SK-N-SH (cell line): ENCODE data around the gene ZSWIM3. TPM values are rescaled to one million over a fixed set of nuclear protein-coding genes. Genes with fewer than 3 reads are reported as not detected.

Source experiments
- CTCF ChIA-PET: fragments of 300-600, 350-600 bp; formaldehyde crosslinking; extraction: SDS; loops from one replicate; lab custom pipeline; 2021; lab: Yijun Ruan, JAX
- POLR2A ChIA-PET: fragments of 350-600 bp; sonication (Branson Sonifier 250); formaldehyde crosslinking; extraction: SDS; loops from one replicate; lab custom pipeline; 2020; ENCODE audit warnings: antibody characterized with exemption, inconsistent platforms; lab: Yijun Ruan, JAX
- DNase-seq: peaks from one replicate; pipeline ENCODE4 v3.0.0; 2012
- H2AFZ ChIP-seq: fragments of 200-600 bp; sonication (generic); 2 replicates; pipeline ENCODE4 v1.8.1; 2016; ENCODE audit warnings: antibody characterized with exemption, mild to moderate bottlenecking, low read depth
- H3F3A ChIP-seq: fragments of 200-600 bp; sonication (generic); replicated peaks from 2 replicates; pipeline ENCODE3; 2016; ENCODE audit warnings: antibody characterized with exemption, mild to moderate bottlenecking; ENCODE audit not compliant: insufficient read depth
- H3K27ac ChIP-seq, 2 experiments: fragments of 200-500 bp in 1 of 2; fragments of 200-600 bp in 1 of 2; sonication (Bioruptor generic) in 1 of 2; sonication (generic), shearing (Covaris generic) in 1 of 2; 2 replicates each; pipeline versions ENCODE4 v1.5.1 to v1.6.1; 2014 to 2016; ENCODE audit warnings: low read depth in 2 of 2, inconsistent platforms in 1 of 2, low read length in 1 of 2, mild to moderate bottlenecking in 1 of 2, mixed read lengths in 1 of 2
- H3K27me3 ChIP-seq: fragments of 200-600 bp; sonication (generic), shearing (Covaris generic); 2 replicates; pipeline ENCODE4 v1.6.1; 2016; ENCODE audit warnings: mixed run types; ENCODE audit not compliant: insufficient read depth
- H3K36me3 ChIP-seq, 2 experiments: fragments of 200-500 bp in 1 of 2; fragments of 200-600 bp in 1 of 2; sonication (Bioruptor generic) in 1 of 2; sonication (generic) in 1 of 2; replicated peaks in 1 of 2; 2 replicates each; pipeline versions ENCODE3 to v1.5.1; 2014 to 2016; ENCODE audit warnings: low read length in 1 of 2, mild to moderate bottlenecking in 1 of 2; ENCODE audit not compliant: insufficient read depth in 2 of 2, control insufficient read depth in 1 of 2
- H3K4me1 ChIP-seq, 2 experiments: fragments of 200-500 bp in 1 of 2; fragments of 200-600 bp in 1 of 2; sonication (Bioruptor generic) in 1 of 2; sonication (generic), shearing (Covaris generic) in 1 of 2; 2 replicates each; pipeline versions ENCODE4 v1.5.1 to v1.6.1; 2014 to 2016; ENCODE audit warnings: low read depth in 1 of 2, low read length in 1 of 2, mixed run types in 1 of 2; ENCODE audit not compliant: insufficient read depth in 2 of 2, control insufficient read depth in 1 of 2
- H3K4me2 ChIP-seq: fragments of 200-600 bp; sonication (generic), shearing (Covaris generic); 2 replicates; pipeline ENCODE4 v1.6.1; 2017; ENCODE audit warnings: mixed run types
- H3K4me3 ChIP-seq, 2 experiments: fragments of 200-500 bp in 1 of 2; fragments of 200-600 bp in 1 of 2; sonication (Bioruptor generic) in 1 of 2; sonication (generic), shearing (Covaris generic) in 1 of 2; 2 replicates each; pipeline versions ENCODE4 v1.5.1 to v1.8.1; 2014 to 2016; ENCODE audit warnings: low read depth in 2 of 2, inconsistent platforms in 1 of 2, low read length in 1 of 2, mild to moderate bottlenecking in 1 of 2, mixed read lengths in 1 of 2, moderate library complexity in 1 of 2
- H3K79me2 ChIP-seq: fragments of 200-600 bp; sonication (generic); 2 replicates; pipeline ENCODE4 v1.8.1; 2017; ENCODE audit warnings: mild to moderate bottlenecking; ENCODE audit not compliant: insufficient read depth
- H3K9ac ChIP-seq: fragments of 200-600 bp; sonication (generic); 2 replicates; pipeline ENCODE4 v1.6.1; 2017; ENCODE audit warnings: mixed run types
- H3K9me2 ChIP-seq: fragments of 200-600 bp; sonication (generic); 2 replicates; pipeline ENCODE4 v1.6.1; 2017; ENCODE audit warnings: mixed run types
- H3K9me3 ChIP-seq: fragments of 200-600 bp; sonication (generic); 2 replicates; pipeline ENCODE4 v1.6.1; 2017; ENCODE audit warnings: mixed run types, mild to moderate bottlenecking, moderate library complexity
- H4K20me1 ChIP-seq: fragments of 200-600 bp; sonication (generic); 2 replicates; pipeline ENCODE4 v1.6.1; 2017; ENCODE audit warnings: mild to moderate bottlenecking, mixed run types; ENCODE audit not compliant: insufficient read depth
- CHD2 ChIP-seq: fragments of 150-350 bp; IDR thresholded peaks from 2 replicates; pipeline ENCODE4 v1.6.1; 2018; ENCODE audit warnings: low read length; ENCODE audit not compliant: partially characterized antibody
- FOSL2 ChIP-seq: IDR thresholded peaks from 2 replicates; pipeline ENCODE4 v1.4.0; 2012; ENCODE audit warnings: low read depth, mild to moderate bottlenecking, moderate library complexity, borderline replicate concordance
- GATA2 ChIP-seq: sonication (generic); formaldehyde crosslinking; IDR thresholded peaks from 2 replicates; pipeline ENCODE4 v1.5.0; 2020; ENCODE audit warnings: mild to moderate bottlenecking, missing genetic modification reagents
- JUND ChIP-seq: IDR thresholded peaks from 2 replicates; pipeline ENCODE4 v1.4.0; 2012
- MEF2A ChIP-seq: IDR thresholded peaks from 2 replicates; pipeline ENCODE4 v1.4.0; 2012; ENCODE audit warnings: low read depth, borderline replicate concordance
- MXI1 ChIP-seq: IDR thresholded peaks from 2 replicates; pipeline ENCODE4 v1.6.1; 2012; ENCODE audit warnings: mild to moderate bottlenecking, low read depth, low read length, improper control_type of control experiment
- POLR2AphosphoS5 ChIP-seq: IDR thresholded peaks from 2 replicates; pipeline ENCODE4 v1.6.1; 2012; ENCODE audit warnings: low read depth, low read length
- RCOR1 ChIP-seq: fragments of 150-350 bp; IDR thresholded peaks from 2 replicates; pipeline ENCODE4 v1.6.1; 2017; ENCODE audit warnings: antibody characterized with exemption, low read length
- TAF1 ChIP-seq: IDR thresholded peaks from 2 replicates; pipeline ENCODE4 v1.6.1; 2012; ENCODE audit warnings: low read depth, mild to moderate bottlenecking, low read length, moderate library complexity, borderline replicate concordance
- TCF12 ChIP-seq: IDR thresholded peaks from 2 replicates; pipeline ENCODE4 v1.4.0; 2012
- WGBS: methylation state at CpG from one replicate; pipeline ENCODE4 v1.1.6; 2017; ENCODE audit warnings: low lambda C conversion rate; 5-methylcytosine and 5-hydroxymethylcytosine counted together
- polyA plus RNA-seq, 3 experiments: library from polyadenylated mRNA; depleted of rRNA; stranded (reverse); fragments of >200 nt; gene quantifications; 2 replicates each; pipeline ENCODE4 v1.2.3, GENCODE V29; 2012
- TF ChIP-seq, protein P1 (sequence below): fragments of 150-350 bp; IDR thresholded peaks from 2 replicates; pipeline ENCODE4 v1.6.1; 2016; ENCODE audit warnings: mild to moderate bottlenecking, low read depth, low read length
- TF ChIP-seq, protein P2 (sequence below): IDR thresholded peaks from 2 replicates; pipeline ENCODE4 v1.4.0; 2012; ENCODE audit warnings: low read depth
- TF ChIP-seq, protein P3 (sequence below): IDR thresholded peaks from 2 replicates; pipeline ENCODE4 v1.6.1; 2012; ENCODE audit warnings: mild to moderate bottlenecking, low read depth, low read length, moderate library complexity
- TF ChIP-seq, protein P4 (sequence below): IDR thresholded peaks from 2 replicates; pipeline ENCODE4; 2012

The ZSWIM3 gene
- polyA plus RNA-seq, 1 of the 3 experiments (the other 2 are of a cell fraction), result 2.3 TPM

DNA sequence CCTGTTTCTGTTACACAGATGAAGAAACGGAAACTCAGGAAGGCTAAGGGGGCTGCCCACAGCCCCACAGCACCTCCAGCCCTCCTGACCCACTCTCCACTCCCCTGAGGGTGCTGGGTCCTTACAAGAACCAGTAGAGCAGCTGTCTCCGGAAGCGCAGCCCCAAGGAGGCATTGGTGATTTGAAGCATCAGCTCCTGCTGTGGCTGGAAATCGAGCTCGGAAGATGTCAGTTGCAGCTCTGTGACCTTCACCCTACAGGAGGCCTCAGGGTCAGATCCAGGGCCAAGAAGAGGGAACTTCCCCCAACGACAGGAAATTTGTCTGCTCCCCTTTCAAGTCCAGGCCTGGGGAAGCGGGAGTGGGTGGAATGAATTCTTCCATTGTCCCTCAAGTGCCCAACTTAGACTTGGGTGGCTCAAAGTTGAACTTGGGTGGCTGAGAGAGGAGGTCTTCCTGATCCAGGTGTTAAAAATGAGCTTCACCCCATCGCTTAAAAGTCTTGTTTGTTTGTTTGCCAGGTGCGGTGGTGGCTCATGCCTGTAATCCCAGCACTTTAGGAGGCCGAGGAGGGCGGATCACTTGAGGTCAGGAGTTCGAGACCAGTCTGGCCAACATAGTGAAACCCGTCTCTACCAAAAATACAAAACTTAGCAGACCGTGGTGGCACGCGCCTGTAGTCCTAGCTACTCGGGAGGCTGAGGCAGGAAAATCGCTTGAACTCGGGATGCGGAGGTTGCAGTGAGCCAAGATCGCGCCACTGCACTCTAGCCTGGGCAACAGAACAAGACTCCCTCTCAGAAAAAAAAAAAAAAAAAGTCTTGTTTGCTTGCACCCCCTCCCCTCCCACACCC, 52.6 kb downstream of the ZSWIM3 start:
- ChIA-PET CTCF (interaction anchor here (1.1 to 2.0 kb wide), 4 partner anchors 18 to 75 kb away, joined by 3 to 13 read pairs (median 4); partner anchors contain the start of genes CTSA and NEURL2), POLR2A (interaction anchor here (0.6 to 3.2 kb wide), 6 partner anchors 9 to 120 kb away, joined by 3 to 46 read pairs (median 5); partner anchors contain the start of genes CTSA, NEURL2, PCIF1 and ZSWIM1)
- Histone ChIP-seq H3K9me3 (no peaks in the 10 kb centered on the region), H3F3A (peaks cover 9% of the 10 kb centered on the region), H3K9me2 (no peaks in the 10 kb centered on the region), H3K36me3 (peaks cover 16 to 21% of the 10 kb centered on the region in 2 experiments), H4K20me1 (no peaks in the 10 kb centered on the region; the same call in 1 of the 2 replicates), H3K27ac (peak overlapping the region; percentile 8 to 40; a peak in 1 of 4 replicates), H2AFZ (peak overlapping the region; percentile 21; the same call in 1 of the 2 replicates), H3K79me2 (peaks cover 10% of the 10 kb centered on the region), H3K9ac (no peak overlapping the region), H3K4me2 (peak overlapping the region; percentile 55), H3K4me1 (peaks cover 7 to 8% of the 10 kb centered on the region in 2 experiments; a peak in 1 of 4 replicates), H3K4me3 (peak overlapping the region; percentile 25 to 52; a peak in 3 of 4 replicates), H3K27me3 (no peaks in the 10 kb centered on the region)
- no peak for DNase-seq
- TF ChIP-seq, protein P1, sequence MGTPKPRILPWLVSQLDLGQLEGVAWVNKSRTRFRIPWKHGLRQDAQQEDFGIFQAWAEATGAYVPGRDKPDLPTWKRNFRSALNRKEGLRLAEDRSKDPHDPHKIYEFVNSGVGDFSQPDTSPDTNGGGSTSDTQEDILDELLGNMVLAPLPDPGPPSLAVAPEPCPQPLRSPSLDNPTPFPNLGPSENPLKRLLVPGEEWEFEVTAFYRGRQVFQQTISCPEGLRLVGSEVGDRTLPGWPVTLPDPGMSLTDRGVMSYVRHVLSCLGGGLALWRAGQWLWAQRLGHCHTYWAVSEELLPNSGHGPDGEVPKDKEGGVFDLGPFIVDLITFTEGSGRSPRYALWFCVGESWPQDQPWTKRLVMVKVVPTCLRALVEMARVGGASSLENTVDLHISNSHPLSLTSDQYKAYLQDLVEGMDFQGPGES, result no peak
- no peak for TF ChIP-seq MEF2A
- TF ChIP-seq RCOR1, result no peak
- TF ChIP-seq TCF12, result no peak
- no peak for TF ChIP-seq FOSL2
- TF ChIP-seq, protein P2, sequence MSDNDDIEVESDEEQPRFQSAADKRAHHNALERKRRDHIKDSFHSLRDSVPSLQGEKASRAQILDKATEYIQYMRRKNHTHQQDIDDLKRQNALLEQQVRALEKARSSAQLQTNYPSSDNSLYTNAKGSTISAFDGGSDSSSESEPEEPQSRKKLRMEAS, result no peak
- TF ChIP-seq JUND, result no peak
- no peak for TF ChIP-seq GATA2 (CRISPR knock-in tag)
- 80% methylated on average over 19 of the region's 22 CpGs for WGBS

DNA sequence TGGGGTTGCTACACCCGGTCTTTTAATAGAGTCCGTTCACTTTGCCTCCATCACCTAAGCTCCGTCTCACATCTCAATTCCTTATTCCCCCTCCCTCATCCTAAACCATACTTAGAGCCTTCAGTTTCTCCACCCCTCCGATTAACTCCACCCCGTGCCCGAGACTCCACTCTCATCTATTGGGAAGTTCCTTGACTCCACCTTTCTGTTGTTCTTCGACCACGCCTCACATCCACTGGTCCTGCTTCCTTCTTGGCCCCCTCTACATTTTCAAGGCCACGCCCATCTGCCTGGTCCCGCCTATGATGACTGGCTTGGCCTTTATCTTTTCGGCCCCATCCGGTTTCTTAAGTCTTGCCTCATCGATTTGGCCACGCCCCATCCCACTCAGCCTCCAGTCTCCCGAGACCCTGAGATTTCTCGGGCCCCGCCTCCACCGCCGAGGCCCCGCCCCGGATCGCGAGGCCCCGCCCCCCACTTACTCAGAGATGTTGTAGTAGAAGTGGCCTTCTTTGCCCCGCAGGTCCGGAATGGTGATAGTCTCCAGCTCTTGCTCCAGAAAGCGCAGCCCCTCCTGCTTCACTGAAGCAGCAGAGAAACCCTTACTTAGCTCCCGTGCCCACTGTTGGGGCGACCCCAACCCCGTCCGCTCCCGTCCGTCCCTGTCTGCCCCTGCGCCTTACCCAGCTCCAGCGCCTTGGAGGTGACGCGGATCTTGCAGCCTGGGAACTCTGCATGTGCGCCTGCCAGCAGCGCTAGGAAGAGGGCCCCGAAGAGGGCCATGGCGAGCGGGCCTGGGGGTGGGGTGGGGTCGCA, 53.5 kb downstream of the ZSWIM3 start:
- DNase-seq, result peak; percentile 96
- Histone ChIP-seq H3K27me3 (no peaks in the 10 kb centered on the region), H3K9me3 (no peaks in the 10 kb centered on the region), H3K9me2 (no peaks in the 10 kb centered on the region), H3K4me2 (peak overlapping the region; percentile 99), H3K27ac (peak overlapping the region; percentile 81 to 91), H3K9ac (peak overlapping the region; percentile 84), H3F3A (peaks cover 6% of the 10 kb centered on the region), H4K20me1 (no peaks in the 10 kb centered on the region; the same call in 1 of the 2 replicates), H3K4me1 (peaks cover 7 to 8% of the 10 kb centered on the region in 2 experiments; a peak in 1 of 4 replicates), H3K36me3 (peaks cover 10 to 19% of the 10 kb centered on the region in 2 experiments), H3K79me2 (peaks cover 10% of the 10 kb centered on the region), H3K4me3 (peak overlapping the region; percentile 60 to 72), H2AFZ (peak overlapping the region; percentile 41)
- CTCF ChIA-PET, result interaction anchor here (1.1 to 2.0 kb wide), 3 partner anchors 18 to 76 kb away, joined by 3 to 13 read pairs (median 6); partner anchors contain the start of genes CTSA and NEURL2
- POLR2A ChIA-PET, result interaction anchor here (0.6 to 3.2 kb wide), 8 partner anchors 8 to 34 kb away, joined by 3 to 46 read pairs (median 5); partner anchors contain the start of genes CTSA, NEURL2, PCIF1 and ZSWIM1
- TF ChIP-seq, protein P3, sequence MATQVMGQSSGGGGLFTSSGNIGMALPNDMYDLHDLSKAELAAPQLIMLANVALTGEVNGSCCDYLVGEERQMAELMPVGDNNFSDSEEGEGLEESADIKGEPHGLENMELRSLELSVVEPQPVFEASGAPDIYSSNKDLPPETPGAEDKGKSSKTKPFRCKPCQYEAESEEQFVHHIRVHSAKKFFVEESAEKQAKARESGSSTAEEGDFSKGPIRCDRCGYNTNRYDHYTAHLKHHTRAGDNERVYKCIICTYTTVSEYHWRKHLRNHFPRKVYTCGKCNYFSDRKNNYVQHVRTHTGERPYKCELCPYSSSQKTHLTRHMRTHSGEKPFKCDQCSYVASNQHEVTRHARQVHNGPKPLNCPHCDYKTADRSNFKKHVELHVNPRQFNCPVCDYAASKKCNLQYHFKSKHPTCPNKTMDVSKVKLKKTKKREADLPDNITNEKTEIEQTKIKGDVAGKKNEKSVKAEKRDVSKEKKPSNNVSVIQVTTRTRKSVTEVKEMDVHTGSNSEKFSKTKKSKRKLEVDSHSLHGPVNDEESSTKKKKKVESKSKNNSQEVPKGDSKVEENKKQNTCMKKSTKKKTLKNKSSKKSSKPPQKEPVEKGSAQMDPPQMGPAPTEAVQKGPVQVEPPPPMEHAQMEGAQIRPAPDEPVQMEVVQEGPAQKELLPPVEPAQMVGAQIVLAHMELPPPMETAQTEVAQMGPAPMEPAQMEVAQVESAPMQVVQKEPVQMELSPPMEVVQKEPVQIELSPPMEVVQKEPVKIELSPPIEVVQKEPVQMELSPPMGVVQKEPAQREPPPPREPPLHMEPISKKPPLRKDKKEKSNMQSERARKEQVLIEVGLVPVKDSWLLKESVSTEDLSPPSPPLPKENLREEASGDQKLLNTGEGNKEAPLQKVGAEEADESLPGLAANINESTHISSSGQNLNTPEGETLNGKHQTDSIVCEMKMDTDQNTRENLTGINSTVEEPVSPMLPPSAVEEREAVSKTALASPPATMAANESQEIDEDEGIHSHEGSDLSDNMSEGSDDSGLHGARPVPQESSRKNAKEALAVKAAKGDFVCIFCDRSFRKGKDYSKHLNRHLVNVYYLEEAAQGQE, result no peak
- TF ChIP-seq MXI1 (peak; percentile 61), TAF1 (peak; percentile 77), CHD2 (peak; percentile 93), MEF2A (no peak), POLR2AphosphoS5 (peak; percentile 85; the same call in 1 of the 2 replicates), FOSL2 (0 out of 2 replicates have a peak, but pooled peaks have one; percentile 1)
- TF ChIP-seq, protein P4, sequence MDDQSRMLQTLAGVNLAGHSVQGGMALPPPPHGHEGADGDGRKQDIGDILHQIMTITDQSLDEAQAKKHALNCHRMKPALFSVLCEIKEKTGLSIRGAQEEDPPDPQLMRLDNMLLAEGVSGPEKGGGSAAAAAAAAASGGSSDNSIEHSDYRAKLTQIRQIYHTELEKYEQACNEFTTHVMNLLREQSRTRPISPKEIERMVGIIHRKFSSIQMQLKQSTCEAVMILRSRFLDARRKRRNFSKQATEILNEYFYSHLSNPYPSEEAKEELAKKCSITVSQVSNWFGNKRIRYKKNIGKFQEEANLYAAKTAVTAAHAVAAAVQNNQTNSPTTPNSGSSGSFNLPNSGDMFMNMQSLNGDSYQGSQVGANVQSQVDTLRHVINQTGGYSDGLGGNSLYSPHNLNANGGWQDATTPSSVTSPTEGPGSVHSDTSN, result no peak
- 3% methylated on average over 35 of the region's 43 CpGs for whole genome bisulfite sequencing
